Trophoblast cell (in vitro differentiated cells and primary cell): ENCODE results near the gene STX17. TPM values are rescaled to one million over a fixed set of nuclear protein-coding genes. Genes with fewer than 3 reads are reported as not detected.
"Not testable (repeated sequence)": the region's sequence is repeated elsewhere in the genome, so short reads cannot be mapped to it uniquely, and the experiment has no call there.

ENCODE experiments used
- DNase-seq, 2 donors: peaks; one replicate each; pipeline ENCODE4 v3.0.0-alpha.2; 2016
- H2AFZ ChIP-seq: 2 replicates; pipeline ENCODE4 v1.6.1; 2013; ENCODE audit warnings: low read length, moderate library complexity, mild to moderate bottlenecking; ENCODE audit not compliant: insufficient read depth, poor library complexity
- H2AK5ac ChIP-seq: 2 replicates; pipeline ENCODE4 v1.6.1; 2013; ENCODE audit warnings: mild to moderate bottlenecking, low read length
- H2BK120ac ChIP-seq: 2 replicates; pipeline ENCODE4 v1.6.1; 2013; ENCODE audit warnings: low read length, mild to moderate bottlenecking, moderate library complexity; ENCODE audit not compliant: insufficient read depth, poor library complexity
- H2BK12ac ChIP-seq: 2 replicates; pipeline ENCODE4 v1.6.1; 2013; ENCODE audit warnings: mild to moderate bottlenecking, low read length, moderate library complexity
- H2BK5ac ChIP-seq: 2 replicates; pipeline ENCODE4 v1.6.1; 2013; ENCODE audit warnings: low read length, low read depth, moderate library complexity, mild to moderate bottlenecking; ENCODE audit not compliant: poor library complexity
- H3K14ac ChIP-seq: 2 replicates; pipeline ENCODE4 v1.6.1; 2013; ENCODE audit warnings: mild to moderate bottlenecking, low read length
- H3K18ac ChIP-seq: 2 replicates; pipeline ENCODE4 v1.6.1; 2013; ENCODE audit warnings: mild to moderate bottlenecking, low read length
- H3K23ac ChIP-seq: 2 replicates; pipeline ENCODE4 v1.6.1; 2013; ENCODE audit warnings: low read length
- H3K27ac ChIP-seq: 2 replicates; pipeline ENCODE4 v1.5.1; 2013; ENCODE audit warnings: low read depth, mild to moderate bottlenecking, inconsistent platforms, low read length, moderate library complexity
- H3K27me3 ChIP-seq: 2 replicates; pipeline ENCODE4 v1.6.1; 2013; ENCODE audit warnings: inconsistent platforms, mild to moderate bottlenecking, low read length, moderate library complexity; ENCODE audit not compliant: insufficient read depth
- H3K36me3 ChIP-seq, 2 experiments: 1 replicate in 1 of 2; 2 replicates in 1 of 2; pipeline ENCODE4 v1.6.1; 2013; ENCODE audit warnings: low read length in 2 of 2, mild to moderate bottlenecking in 2 of 2, moderate library complexity in 1 of 2; ENCODE audit not compliant: insufficient read depth in 2 of 2, control insufficient read depth in 1 of 2
- H3K4ac ChIP-seq: 2 replicates; pipeline ENCODE4 v1.6.1; 2013; ENCODE audit warnings: low read depth, mild to moderate bottlenecking, low read length, moderate library complexity
- H3K4me1 ChIP-seq, 2 experiments: 1 replicate in 1 of 2; 2 replicates in 1 of 2; pipeline ENCODE4 v1.6.1; 2013; ENCODE audit warnings: low read length in 2 of 2, mild to moderate bottlenecking in 2 of 2, moderate library complexity in 1 of 2; ENCODE audit not compliant: insufficient read depth in 2 of 2, control insufficient read depth in 1 of 2
- H3K4me2 ChIP-seq: 2 replicates; pipeline ENCODE4 v1.6.1; 2013; ENCODE audit warnings: inconsistent platforms, mild to moderate bottlenecking, low read length, moderate library complexity
- H3K4me3 ChIP-seq: 2 replicates; pipeline ENCODE4 v1.5.1; 2013; ENCODE audit warnings: mild to moderate bottlenecking, low read depth, low read length, inconsistent platforms
- H3K79me1 ChIP-seq: one replicate; pipeline ENCODE4 v1.6.1; 2013; ENCODE audit warnings: low read length
- H3K79me2 ChIP-seq: 2 replicates; pipeline ENCODE4 v1.6.1; 2013; ENCODE audit warnings: low read length, mild to moderate bottlenecking; ENCODE audit not compliant: control insufficient read depth, insufficient read depth, poor library complexity
- H3K9ac ChIP-seq: 2 replicates; pipeline ENCODE4 v1.6.1; 2013; ENCODE audit warnings: mild to moderate bottlenecking, low read length
- H3K9me3 ChIP-seq: 2 replicates; pipeline ENCODE4 v1.6.1; 2013; ENCODE audit warnings: low read depth, mild to moderate bottlenecking, control low read depth, inconsistent platforms, low read length; ENCODE audit not compliant: insufficient read depth
- H4K12ac ChIP-seq: 2 replicates; pipeline ENCODE4 v1.6.1; 2013; ENCODE audit warnings: low read depth, mild to moderate bottlenecking, low read length, moderate library complexity
- H4K8ac ChIP-seq: 2 replicates; pipeline ENCODE4 v1.6.1; 2013; ENCODE audit warnings: low read depth, mild to moderate bottlenecking, low read length, moderate library complexity
- H4K91ac ChIP-seq: one replicate; pipeline ENCODE4 v1.6.1; 2013; ENCODE audit warnings: low read depth, mild to moderate bottlenecking, low read length, moderate library complexity
- WGBS: extraction: QIAGEN DNeasy Blood & Tissue Kit; methylation state at CpG from one replicate; pipeline ENCODE4 v1.1.7; 2013; ENCODE audit warnings: missing lambda C conversion rate; ENCODE audit not compliant: insufficient read length, insufficient coverage; ENCODE audit errors: extremely low coverage; 5-methylcytosine and 5-hydroxymethylcytosine counted together
- polyA plus RNA-seq: library from polyadenylated mRNA; stranded (reverse); fragments of 200-250 nt; gene quantifications from 2 replicates; pipeline ENCODE4 v1.2.3, GENCODE V29; 2013

Gene STX17
- 9.8 and 10.6 TPM in 2 replicates for polyA plus RNA-seq

DNA sequence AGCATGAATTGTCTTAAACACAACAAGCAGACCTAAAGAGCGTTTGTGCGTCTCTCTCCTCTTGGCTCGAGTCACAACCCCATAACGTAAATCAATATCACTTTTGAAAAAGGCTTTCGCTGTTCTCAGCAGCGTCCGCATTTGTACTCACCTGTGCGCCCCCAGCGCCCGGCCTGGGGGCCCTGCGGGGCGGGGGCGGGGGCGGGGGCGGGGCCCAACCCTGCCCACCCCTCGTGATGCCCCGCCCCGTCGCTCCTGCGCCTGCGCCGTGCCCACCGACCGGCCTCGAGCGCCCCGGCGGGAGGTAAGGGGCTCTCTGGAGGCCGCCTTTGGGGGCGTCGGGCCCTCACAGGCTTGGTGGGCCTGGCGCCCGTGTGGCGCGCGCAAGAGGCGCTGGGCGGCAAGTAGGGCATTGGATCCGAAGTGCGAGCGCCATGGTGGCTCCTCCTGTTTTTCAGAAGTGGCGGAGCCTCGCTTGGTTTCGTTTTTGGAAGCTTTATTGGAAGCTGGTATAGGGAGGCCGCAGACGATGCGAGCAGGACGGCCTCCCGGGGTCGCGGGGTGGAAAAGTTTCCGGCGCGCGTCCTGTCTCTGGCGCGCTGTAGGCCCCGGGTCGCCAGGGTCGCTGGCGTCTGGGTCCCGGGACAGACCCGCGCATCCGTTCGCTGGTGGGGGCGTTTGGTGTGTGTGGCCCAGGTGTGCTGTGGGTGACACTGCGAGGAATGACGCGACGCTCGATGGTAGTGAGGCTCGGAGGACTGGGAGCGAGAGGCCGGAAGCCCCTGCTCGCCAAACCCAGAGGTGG, at the start of gene STX17:
STX17 (plus strand) TSS at position 252 of the 805 bp plus-strand sequence. CDS start 8,586 bp downstream, outside the sequence.
- Histone ChIP-seq H3K79me1 (peaks cover 7% of the 10 kb centered on the region), H3K4me3 (peak within 1 kb of the TSS; percentile 87), H3K23ac (no peak within 1 kb of the TSS), H2BK120ac (peak within 1 kb of the TSS; percentile 97), H2AFZ (peak within 1 kb of the TSS; percentile 78), H4K8ac (peak within 1 kb of the TSS; percentile 100), H3K27me3 (no peaks in the 10 kb centered on the region), H2BK5ac (peak within 1 kb of the TSS; percentile 97), H2BK12ac (peak within 1 kb of the TSS; percentile 80), H4K91ac (peak within 1 kb of the TSS; percentile 98), H3K9me3 (no peaks in the 10 kb centered on the region), H3K14ac (peak within 1 kb of the TSS; percentile 96), H3K79me2 (peaks cover 9% of the 10 kb centered on the region), H4K12ac (peak within 1 kb of the TSS; percentile 100), H2AK5ac (no peak within 1 kb of the TSS), H3K4me2 (peak within 1 kb of the TSS; percentile 85), H3K36me3 (peaks cover 0 to 3% of the 10 kb centered on the region in 2 experiments), H3K27ac (peak within 1 kb of the TSS; percentile 72), H3K18ac (peak within 1 kb of the TSS; percentile 83), H3K4me1 (peaks cover 0 to 4% of the 10 kb centered on the region in 2 experiments), H3K4ac (peak within 1 kb of the TSS; percentile 88), H3K9ac (peak within 1 kb of the TSS; percentile 82)
- DNase-seq = peak; percentile 47 to 76
- no CpG with 5 or more reads among the region's 76 CpGs for WGBS

DNA sequence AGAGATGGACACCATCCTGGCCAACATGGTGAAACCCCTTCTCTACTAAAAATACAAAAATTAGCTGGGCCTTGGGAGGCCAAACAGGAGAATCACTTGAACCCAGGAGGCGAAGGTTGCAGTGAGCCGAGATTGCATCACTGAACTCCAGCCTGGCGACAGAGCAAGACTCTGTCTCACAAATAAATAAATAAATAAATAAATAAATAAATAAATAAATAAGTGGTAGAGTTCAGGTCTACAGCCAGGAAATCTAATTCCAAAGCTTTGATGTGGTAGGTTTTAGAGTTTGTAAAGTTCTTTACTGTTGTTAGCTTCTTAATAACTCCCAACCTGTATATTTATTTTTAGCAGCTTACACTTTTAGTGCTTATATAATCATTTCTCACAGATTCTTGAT, 48.9 kb upstream of the STX17 start:
- H3K79me1 ChIP-seq, H3K23ac ChIP-seq, H3K9ac ChIP-seq, H3K27me3 ChIP-seq, H4K8ac ChIP-seq, H3K36me3 ChIP-seq, H3K4me2 ChIP-seq, DNase-seq, H2AFZ ChIP-seq, H3K4ac ChIP-seq, H3K27ac ChIP-seq, H2AK5ac ChIP-seq, H3K14ac ChIP-seq, H3K4me3 ChIP-seq, H3K9me3 ChIP-seq, H2BK12ac ChIP-seq, H3K79me2 ChIP-seq, H3K4me1 ChIP-seq, H4K12ac ChIP-seq, H2BK5ac ChIP-seq, H2BK120ac ChIP-seq, H4K91ac ChIP-seq, H3K18ac ChIP-seq: not testable (repeated sequence)
- WGBS = no CpG with 5 or more reads among the region's 3 CpGs

DNA sequence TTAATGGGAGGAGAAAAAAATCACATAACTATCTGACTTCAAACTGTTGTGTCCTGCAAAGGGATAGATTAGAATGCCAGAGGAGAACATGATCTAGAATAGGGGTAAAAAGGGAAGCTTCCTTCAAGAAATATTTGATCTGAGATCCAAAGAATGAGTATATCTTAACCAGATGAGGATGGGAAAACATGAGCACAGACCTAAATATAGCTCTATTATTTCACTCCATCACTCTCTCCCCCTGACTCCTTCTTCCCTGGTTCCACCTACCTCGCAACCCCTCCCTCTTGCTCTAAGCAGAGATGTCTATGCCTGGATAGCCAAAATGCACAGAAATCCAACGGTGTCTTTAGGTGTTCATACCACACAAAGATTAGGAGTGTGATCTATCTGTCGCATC, 48.4 kb upstream of the STX17 start:
- no CpG with 5 or more reads among the region's 3 CpGs for WGBS
- no peaks in the 10 kb centered on the region for H3K4me1 ChIP-seq
- H3K4me3 ChIP-seq = no peak overlapping the region

DNA sequence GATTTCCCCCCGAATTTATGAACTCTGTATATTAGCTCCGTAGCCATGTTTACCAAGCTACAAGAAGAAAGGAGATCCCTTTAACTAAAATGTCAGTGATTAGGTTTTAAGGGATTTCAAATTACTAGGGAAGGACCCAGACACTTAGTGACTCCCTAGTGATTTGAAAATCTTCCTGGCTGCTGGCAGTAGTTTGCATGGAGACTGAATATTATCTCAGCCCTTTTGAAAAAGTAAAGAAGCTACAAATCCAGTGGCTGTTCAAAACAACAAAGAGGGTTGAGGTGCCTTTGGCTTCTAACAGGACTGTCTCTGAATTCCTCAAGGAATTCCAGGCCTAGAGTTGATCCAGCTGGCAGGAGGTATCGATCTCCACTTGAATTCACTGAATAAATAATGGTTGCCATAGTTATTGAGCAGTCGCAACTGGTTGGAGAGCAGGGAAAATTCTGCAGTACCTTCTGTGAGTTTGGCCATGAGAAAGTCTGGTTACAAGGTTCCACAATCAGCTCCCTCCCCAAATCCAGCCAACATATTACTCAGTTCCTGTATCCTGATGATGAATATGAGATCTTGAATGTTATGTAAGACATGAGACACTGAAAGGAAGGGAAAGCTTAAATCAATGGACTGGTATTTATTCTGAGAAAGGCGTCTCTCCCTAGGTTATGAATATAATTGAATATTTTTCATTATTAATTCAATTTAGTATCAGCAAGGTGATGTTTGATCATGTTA, 47.0 kb upstream of the STX17 start:
- Histone ChIP-seq H4K91ac (no peak overlapping the region), H3K4me1 (no peaks in the 10 kb centered on the region), H3K4me3 (no peak overlapping the region), H3K4me2 (no peak overlapping the region), H3K27ac (no peak overlapping the region), H2BK120ac (no peak overlapping the region), H3K23ac (no peak overlapping the region), H3K9ac (no peak overlapping the region), H3K27me3 (no peaks in the 10 kb centered on the region), H3K4ac (no peak overlapping the region), H2AFZ (no peak overlapping the region), H3K36me3 (no peaks in the 10 kb centered on the region), H3K18ac (no peak overlapping the region), H2BK5ac (no peak overlapping the region), H4K8ac (no peak overlapping the region), H3K9me3 (no peaks in the 10 kb centered on the region), H3K79me1 (no peaks in the 10 kb centered on the region), H4K12ac (no peak overlapping the region), H2AK5ac (no peak overlapping the region), H3K14ac (no peak overlapping the region), H2BK12ac (no peak overlapping the region), H3K79me2 (no peaks in the 10 kb centered on the region)
- WGBS = no CpG with 5 or more reads among the region's 5 CpGs
- DNase-seq = no peak

More for the DNA sequence above, 48.4 kb upstream of the STX17 start:
- Histone ChIP-seq H3K36me3 (no peaks in the 10 kb centered on the region), H3K79me2 (no peaks in the 10 kb centered on the region), H3K27ac (no peak overlapping the region), H3K4me2 (no peak overlapping the region), H2BK120ac (no peak overlapping the region), H4K12ac (no peak overlapping the region), H2AFZ (no peak overlapping the region), H3K27me3 (no peaks in the 10 kb centered on the region), H3K14ac (no peak overlapping the region), H2AK5ac (no peak overlapping the region), H2BK12ac (no peak overlapping the region), H3K23ac (no peak overlapping the region), H2BK5ac (no peak overlapping the region), H3K18ac (no peak overlapping the region), H4K8ac (no peak overlapping the region), H3K9me3 (no peaks in the 10 kb centered on the region), H3K4ac (no peak overlapping the region), H4K91ac (no peak overlapping the region), H3K9ac (no peak overlapping the region), H3K79me1 (no peaks in the 10 kb centered on the region)
- no peak for DNase-seq
